HL-60 (cell line): ENCODE measurements around the gene TBCD.
A peak's percentile ranks its signal among the peaks of the same experiment; 100 is the strongest.

ENCODE experiments used
- DNase-seq, 2 experiments: peaks; one replicate each; pipeline ENCODE4 v3.0.0-alpha.2; 2010 to 2020; ENCODE audit warnings: low read depth in 1 of 2, low spot score in 1 of 2
- H3K27ac ChIP-seq: fragments of 250-450 bp; sonication (Bioruptor Pico); replicated peaks from 2 replicates; pipeline ENCODE4 v1.5.1; 2020; ENCODE audit warnings: mild to moderate bottlenecking, moderate library complexity
- H3K27me3 ChIP-seq: fragments of 250-450 bp; sonication (Bioruptor Pico); 2 replicates; pipeline ENCODE4 v1.5.1; 2021; ENCODE audit warnings: mild to moderate bottlenecking, moderate library complexity; ENCODE audit not compliant: insufficient read depth, poor library complexity, severe bottlenecking
- H3K4me3 ChIP-seq: replicated peaks from 2 replicates; pipeline ENCODE4 v1.5.1; 2011; ENCODE audit warnings: mild to moderate bottlenecking, control low read depth, low read length; ENCODE audit not compliant: insufficient read depth
- GABPA ChIP-seq: IDR thresholded peaks from 2 replicates; pipeline ENCODE4 v1.6.1; 2012; ENCODE audit warnings: low read depth
- POLR2AphosphoS5 ChIP-seq: IDR thresholded peaks from 2 replicates; pipeline ENCODE4 v1.6.1; 2012; ENCODE audit warnings: low read depth
- SPI1 ChIP-seq: IDR thresholded peaks from 2 replicates; pipeline ENCODE4 v1.6.1; 2012; ENCODE audit warnings: low read depth, mild to moderate bottlenecking, borderline replicate concordance
- TF ChIP-seq, protein P1 (sequence below): IDR thresholded peaks from 2 replicates; pipeline ENCODE4 v1.6.1; 2012; ENCODE audit warnings: low read depth; ENCODE audit not compliant: insufficient replicate concordance
- TF ChIP-seq, protein P2 (sequence below): IDR thresholded peaks from one replicate; pipeline ENCODE4 v1.5.1; 2011; ENCODE audit warnings: low read length, control low read depth, inconsistent platforms; ENCODE audit not compliant: insufficient read depth

The TBCD gene

DNA sequence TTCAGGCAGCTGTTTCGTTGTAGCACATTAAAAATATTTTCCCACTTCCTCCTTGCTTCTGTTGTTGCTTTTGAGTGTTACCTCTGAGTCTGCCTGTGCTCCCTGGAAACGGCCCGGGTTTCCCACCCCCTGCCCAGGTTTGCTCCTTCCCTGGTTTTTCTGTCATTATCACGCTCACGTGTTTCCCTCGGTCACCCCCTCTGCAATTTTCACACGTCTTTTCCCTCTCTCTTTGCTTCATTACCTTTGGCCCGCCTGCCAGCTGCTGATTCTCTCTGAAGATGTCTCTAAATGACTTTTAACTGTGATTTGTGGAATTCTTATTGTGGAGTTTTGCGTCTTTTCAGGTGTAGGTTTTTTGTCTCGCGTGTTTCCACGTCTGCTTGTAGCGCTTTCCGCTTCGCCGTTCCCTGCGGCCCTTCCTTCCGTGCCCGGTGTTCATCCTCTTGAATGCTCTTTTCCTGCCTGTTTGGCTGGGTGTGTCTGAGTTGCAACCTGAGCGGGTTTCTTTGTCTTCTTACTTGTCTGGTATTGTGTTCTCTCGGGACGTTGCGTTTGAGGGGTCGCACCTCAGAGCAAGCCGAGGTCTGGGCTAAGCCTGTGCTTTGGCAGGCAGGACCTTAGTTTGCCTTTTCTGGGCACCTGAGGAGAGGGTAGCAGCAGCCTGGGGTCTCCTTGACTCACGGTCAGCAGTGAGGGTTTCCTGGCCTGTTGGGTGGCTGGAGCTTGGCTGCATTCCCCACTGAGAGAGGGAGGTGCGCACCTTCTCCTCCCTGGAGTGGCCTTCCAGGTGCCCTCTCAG is 184.3 kb downstream of the TBCD start:
- Histone ChIP-seq H3K27ac (no peak overlapping the region), H3K4me3 (no peak overlapping the region), H3K27me3 (no peaks in the 10 kb centered on the region)
- no peak for DNase-seq
- TF ChIP-seq, protein P1, sequence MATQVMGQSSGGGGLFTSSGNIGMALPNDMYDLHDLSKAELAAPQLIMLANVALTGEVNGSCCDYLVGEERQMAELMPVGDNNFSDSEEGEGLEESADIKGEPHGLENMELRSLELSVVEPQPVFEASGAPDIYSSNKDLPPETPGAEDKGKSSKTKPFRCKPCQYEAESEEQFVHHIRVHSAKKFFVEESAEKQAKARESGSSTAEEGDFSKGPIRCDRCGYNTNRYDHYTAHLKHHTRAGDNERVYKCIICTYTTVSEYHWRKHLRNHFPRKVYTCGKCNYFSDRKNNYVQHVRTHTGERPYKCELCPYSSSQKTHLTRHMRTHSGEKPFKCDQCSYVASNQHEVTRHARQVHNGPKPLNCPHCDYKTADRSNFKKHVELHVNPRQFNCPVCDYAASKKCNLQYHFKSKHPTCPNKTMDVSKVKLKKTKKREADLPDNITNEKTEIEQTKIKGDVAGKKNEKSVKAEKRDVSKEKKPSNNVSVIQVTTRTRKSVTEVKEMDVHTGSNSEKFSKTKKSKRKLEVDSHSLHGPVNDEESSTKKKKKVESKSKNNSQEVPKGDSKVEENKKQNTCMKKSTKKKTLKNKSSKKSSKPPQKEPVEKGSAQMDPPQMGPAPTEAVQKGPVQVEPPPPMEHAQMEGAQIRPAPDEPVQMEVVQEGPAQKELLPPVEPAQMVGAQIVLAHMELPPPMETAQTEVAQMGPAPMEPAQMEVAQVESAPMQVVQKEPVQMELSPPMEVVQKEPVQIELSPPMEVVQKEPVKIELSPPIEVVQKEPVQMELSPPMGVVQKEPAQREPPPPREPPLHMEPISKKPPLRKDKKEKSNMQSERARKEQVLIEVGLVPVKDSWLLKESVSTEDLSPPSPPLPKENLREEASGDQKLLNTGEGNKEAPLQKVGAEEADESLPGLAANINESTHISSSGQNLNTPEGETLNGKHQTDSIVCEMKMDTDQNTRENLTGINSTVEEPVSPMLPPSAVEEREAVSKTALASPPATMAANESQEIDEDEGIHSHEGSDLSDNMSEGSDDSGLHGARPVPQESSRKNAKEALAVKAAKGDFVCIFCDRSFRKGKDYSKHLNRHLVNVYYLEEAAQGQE = no peak
- TF ChIP-seq, protein P2, sequence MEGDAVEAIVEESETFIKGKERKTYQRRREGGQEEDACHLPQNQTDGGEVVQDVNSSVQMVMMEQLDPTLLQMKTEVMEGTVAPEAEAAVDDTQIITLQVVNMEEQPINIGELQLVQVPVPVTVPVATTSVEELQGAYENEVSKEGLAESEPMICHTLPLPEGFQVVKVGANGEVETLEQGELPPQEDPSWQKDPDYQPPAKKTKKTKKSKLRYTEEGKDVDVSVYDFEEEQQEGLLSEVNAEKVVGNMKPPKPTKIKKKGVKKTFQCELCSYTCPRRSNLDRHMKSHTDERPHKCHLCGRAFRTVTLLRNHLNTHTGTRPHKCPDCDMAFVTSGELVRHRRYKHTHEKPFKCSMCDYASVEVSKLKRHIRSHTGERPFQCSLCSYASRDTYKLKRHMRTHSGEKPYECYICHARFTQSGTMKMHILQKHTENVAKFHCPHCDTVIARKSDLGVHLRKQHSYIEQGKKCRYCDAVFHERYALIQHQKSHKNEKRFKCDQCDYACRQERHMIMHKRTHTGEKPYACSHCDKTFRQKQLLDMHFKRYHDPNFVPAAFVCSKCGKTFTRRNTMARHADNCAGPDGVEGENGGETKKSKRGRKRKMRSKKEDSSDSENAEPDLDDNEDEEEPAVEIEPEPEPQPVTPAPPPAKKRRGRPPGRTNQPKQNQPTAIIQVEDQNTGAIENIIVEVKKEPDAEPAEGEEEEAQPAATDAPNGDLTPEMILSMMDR = no peak
- TF ChIP-seq POLR2AphosphoS5 (no peak), SPI1 (no peak), GABPA (no peak)

DNA sequence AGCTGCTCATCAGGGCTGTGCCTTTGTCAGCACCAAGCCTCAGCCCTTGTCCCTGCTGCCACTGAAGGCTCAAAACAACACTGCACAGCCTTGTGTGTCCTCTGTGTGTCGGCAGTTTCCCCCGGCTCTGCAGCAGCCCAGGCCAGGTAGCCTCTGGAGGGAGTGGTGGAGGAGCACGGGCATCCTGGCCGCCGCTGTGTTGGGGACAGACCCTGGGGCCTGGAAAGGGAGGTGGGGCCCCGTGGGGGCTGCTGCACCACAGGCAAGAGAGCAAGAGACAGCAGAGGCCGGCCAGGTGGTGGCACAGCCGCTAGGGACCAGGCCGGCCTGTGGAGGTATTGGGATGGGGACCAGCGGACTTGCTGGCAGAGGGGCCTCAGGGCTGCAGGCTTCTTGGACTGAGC is 184.9 kb downstream of the TBCD start:
- no peak for DNase-seq
- Histone ChIP-seq H3K27me3 (no peaks in the 10 kb centered on the region), H3K27ac (no peak overlapping the region), H3K4me3 (no peak overlapping the region)
- TF ChIP-seq, protein P2 = no peak
- TF ChIP-seq, protein P1 = no peak
- TF ChIP-seq GABPA (no peak), POLR2AphosphoS5 (no peak), SPI1 (no peak)

DNA sequence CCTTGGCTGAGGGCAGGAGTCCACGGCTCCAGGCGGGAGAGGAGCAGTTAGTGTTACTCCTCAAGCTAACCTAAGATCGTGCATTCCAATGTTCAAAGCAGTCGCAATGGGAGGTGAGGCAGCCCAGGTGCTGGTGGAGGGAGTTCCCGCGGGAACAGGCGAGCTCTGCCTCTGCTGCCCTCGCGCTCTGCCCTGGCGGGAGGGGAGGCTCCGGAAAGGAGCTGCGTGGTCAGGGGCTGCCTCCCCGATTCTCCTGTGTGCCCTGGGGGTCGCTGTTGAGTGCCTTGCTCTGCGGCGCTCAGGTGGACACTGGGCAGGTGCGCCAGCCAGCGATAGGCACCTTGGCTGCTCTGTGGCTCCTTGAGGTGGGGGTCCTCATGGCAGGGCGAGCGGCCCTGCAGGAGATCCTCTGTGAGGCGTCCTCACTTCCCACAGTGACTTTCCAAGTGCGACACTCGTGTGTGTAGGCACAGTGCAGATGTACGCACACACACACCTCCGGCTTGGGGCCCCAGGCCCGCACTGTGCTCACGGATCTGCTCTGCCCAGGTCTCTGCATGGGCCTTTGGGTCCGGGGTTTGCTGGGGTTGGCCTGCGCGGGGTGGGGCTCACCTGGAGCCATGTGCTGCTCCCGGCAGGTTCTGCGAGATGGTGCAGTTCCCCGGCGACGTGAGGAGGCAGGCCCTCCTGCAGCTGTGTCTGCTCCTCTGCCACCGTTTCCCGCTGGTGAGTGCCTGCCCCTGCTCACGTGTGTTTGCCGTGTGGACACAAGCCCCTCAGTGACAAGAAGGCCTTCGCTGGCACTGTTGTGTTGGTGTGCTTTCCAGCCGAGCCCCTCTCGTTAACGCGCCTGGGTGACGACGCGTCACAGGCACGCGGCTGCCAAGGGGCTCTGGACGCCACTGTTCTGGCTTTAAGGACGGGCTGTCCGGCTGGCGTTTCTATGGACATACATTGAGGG is 185.8 kb downstream of the TBCD start:
- TF ChIP-seq, protein P2 = no peak
- 0 out of 2 replicates have a peak, but pooled peaks have one; percentile 31 for TF ChIP-seq POLR2AphosphoS5
- TF ChIP-seq, protein P1 = no peak
- no peak overlapping the region for H3K4me3 ChIP-seq
- H3K27me3 ChIP-seq = no peaks in the 10 kb centered on the region
- DNase-seq = no peak
- no peak overlapping the region for H3K27ac ChIP-seq
